ENCODE data around the gene EFCAB6.

GRCh38 chr22:43530349-43531201 is 281.5 kb downstream of the EFCAB6 start:
- TF ChIP-seq POLR2A (IDR thresholded peaks at IDR 0.05; ENCODE audit: low read length) (no peak), KDM1A (IDR thresholded peaks at IDR 0.05; ENCODE audit: low read depth) (no peak), RCOR1 (IDR thresholded peaks at IDR 0.05; ENCODE audit: low read depth, low read length) (no peak), SREBF2 (IDR thresholded peaks at IDR 0.05) (no peak), CEBPB (IDR thresholded peaks at IDR 0.05) (no peak), HOXB13 (CRISPR knock-in tag; IDR thresholded peaks at IDR 0.05; ENCODE audit: low read depth) (no peak), NR3C1 (IDR thresholded peaks at IDR 0.05) (no peak), USF2 (IDR thresholded peaks at IDR 0.05) (no peak)
- TF ChIP-seq, protein P1, sequence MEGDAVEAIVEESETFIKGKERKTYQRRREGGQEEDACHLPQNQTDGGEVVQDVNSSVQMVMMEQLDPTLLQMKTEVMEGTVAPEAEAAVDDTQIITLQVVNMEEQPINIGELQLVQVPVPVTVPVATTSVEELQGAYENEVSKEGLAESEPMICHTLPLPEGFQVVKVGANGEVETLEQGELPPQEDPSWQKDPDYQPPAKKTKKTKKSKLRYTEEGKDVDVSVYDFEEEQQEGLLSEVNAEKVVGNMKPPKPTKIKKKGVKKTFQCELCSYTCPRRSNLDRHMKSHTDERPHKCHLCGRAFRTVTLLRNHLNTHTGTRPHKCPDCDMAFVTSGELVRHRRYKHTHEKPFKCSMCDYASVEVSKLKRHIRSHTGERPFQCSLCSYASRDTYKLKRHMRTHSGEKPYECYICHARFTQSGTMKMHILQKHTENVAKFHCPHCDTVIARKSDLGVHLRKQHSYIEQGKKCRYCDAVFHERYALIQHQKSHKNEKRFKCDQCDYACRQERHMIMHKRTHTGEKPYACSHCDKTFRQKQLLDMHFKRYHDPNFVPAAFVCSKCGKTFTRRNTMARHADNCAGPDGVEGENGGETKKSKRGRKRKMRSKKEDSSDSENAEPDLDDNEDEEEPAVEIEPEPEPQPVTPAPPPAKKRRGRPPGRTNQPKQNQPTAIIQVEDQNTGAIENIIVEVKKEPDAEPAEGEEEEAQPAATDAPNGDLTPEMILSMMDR (IDR thresholded peaks at IDR 0.05) = no peak
